BJ (cell line): ENCODE measurements around the gene CDON. TPM values are rescaled to one million over a fixed set of nuclear protein-coding genes. Genes with fewer than 3 reads are reported as not detected.

Experiments
- CTCF ChIA-PET: fragments of 350-600 bp; formaldehyde crosslinking; extraction: SDS; loops from one replicate; lab custom pipeline; 2021; ENCODE audit warnings: antibody characterized with exemption, inconsistent platforms; lab: Yijun Ruan, JAX
- POLR2A ChIA-PET: fragments of 300-600 bp; sonication (Branson Sonifier 250); formaldehyde crosslinking; extraction: SDS; loops from one replicate; lab custom pipeline; 2021; ENCODE audit warnings: antibody characterized with exemption; lab: Charles Lee
- DNase-seq: peaks from one replicate; pipeline ENCODE4 v3.0.0-alpha.2; 2011; ENCODE audit warnings: low read depth
- H3K27me3 ChIP-seq: 2 replicates; pipeline ENCODE4 v1.6.0; 2011; ENCODE audit warnings: low read length; ENCODE audit not compliant: control insufficient read depth, insufficient read depth
- H3K36me3 ChIP-seq: 2 replicates; pipeline ENCODE4 v1.5.1; 2011; ENCODE audit warnings: low read length; ENCODE audit not compliant: control insufficient read depth, insufficient read depth
- H3K4me3 ChIP-seq: 2 replicates; pipeline ENCODE4 v1.5.1; 2011; ENCODE audit warnings: low read depth, mild to moderate bottlenecking, control low read depth, low read length
- polyA plus RNA-seq: library from polyadenylated mRNA; depleted of rRNA; stranded (reverse); fragments of >200 nt; gene quantifications from 2 replicates; pipeline ENCODE4 v1.2.3, GENCODE V29; 2011
- TF ChIP-seq, protein P1 (sequence below): IDR thresholded peaks from 2 replicates; pipeline ENCODE4 v1.5.1; 2011; ENCODE audit warnings: low read depth, mild to moderate bottlenecking, control low read depth, inconsistent platforms, low read length, moderate library complexity; ENCODE audit not compliant: insufficient read depth

The CDON gene
- polyA plus RNA-seq, 1 experiment, result 1.5 TPM

DNA sequence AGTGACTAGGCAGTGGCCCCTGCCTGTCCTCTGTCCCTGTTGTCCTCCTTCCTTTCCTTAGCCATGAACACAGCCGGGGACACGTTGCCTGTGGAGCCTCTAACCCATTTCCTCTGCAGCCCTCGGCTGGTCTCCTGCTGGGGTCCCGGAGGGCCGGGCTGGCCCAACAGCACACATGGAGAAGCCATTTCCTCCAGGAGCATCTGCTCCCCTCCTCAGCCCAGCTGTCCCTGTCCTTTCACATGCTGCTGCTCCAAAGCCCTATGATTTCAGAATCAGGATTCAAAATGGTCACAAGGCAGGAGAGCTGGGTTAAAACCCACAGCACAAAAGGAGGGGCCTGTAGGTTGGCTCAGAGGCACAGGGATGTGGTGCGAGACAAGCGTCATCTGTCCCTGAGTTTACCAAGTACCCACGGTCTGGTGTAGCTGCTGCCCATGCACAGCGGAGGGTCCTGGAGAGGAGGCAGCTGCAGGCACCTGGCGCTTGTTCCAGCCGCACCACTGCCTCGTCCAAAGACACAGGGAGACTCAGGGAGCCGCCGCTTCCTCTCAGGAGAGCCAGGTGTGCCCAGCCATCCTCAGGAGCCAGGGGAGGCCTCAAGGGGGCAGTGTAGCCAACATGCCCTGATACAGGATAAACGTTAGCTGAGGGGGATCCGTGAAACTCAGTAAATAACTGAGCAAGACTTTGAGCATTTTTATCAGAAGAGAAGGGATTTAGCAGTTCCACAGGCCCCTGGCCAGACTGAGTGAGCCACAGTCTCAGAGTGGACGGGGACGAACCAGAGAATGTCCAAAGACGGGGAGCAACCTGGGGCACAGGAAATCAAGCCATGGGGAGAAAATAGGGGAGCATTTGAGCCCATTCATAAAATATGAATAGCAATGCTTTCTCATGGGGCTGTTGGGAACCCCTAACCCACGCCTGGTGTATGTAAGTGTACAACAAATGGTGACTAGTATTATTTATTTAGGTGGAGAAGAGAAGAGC lies 120.8 kb downstream of the CDON start:
- Histone ChIP-seq H3K27me3 (peaks cover 1% of the 10 kb centered on the region), H3K4me3 (no peak overlapping the region), H3K36me3 (no peaks in the 10 kb centered on the region)
- CTCF ChIA-PET, result interaction anchor here (0.8 to 4.7 kb wide), 21 partner anchors 10 to 256 kb away, joined by 3 to 40 read pairs (median 6); partner anchors contain the start of genes CDON and HYLS1
- no peak for DNase-seq
- POLR2A ChIA-PET, result no interaction called here
- TF ChIP-seq, protein P1, sequence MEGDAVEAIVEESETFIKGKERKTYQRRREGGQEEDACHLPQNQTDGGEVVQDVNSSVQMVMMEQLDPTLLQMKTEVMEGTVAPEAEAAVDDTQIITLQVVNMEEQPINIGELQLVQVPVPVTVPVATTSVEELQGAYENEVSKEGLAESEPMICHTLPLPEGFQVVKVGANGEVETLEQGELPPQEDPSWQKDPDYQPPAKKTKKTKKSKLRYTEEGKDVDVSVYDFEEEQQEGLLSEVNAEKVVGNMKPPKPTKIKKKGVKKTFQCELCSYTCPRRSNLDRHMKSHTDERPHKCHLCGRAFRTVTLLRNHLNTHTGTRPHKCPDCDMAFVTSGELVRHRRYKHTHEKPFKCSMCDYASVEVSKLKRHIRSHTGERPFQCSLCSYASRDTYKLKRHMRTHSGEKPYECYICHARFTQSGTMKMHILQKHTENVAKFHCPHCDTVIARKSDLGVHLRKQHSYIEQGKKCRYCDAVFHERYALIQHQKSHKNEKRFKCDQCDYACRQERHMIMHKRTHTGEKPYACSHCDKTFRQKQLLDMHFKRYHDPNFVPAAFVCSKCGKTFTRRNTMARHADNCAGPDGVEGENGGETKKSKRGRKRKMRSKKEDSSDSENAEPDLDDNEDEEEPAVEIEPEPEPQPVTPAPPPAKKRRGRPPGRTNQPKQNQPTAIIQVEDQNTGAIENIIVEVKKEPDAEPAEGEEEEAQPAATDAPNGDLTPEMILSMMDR, result peak; percentile 78

DNA sequence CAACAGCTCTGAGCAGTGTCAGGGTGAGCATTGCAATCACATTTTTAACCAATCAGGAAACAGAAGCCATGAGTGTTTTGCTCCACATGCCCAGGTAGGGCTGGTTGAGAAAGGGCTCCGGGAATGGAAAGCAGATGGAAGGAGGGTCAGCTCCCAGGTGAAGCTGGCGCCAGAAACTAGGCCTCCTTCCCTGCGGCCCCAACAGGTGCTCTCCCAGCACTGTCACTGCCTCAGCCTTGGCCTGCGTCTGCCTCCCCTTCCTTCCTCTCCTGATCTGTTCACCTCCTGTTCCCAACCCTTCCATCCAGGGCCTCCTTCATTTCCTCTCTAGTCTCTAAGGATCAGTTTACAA lies 121.4 kb downstream of the CDON start:
- DNase-seq, result no peak
- CTCF ChIA-PET, result interaction anchor here (1.1 to 4.7 kb wide), 11 partner anchors 9 to 252 kb away, joined by 3 to 40 read pairs (median 6); no protein-coding TSS in a partner anchor
- peaks cover 1% of the 10 kb centered on the region for H3K27me3 ChIP-seq
- H3K4me3 ChIP-seq, result no peak overlapping the region
- TF ChIP-seq, protein P1, result no peak
- no peaks in the 10 kb centered on the region for H3K36me3 ChIP-seq
- POLR2A ChIA-PET, result no interaction called here

DNA sequence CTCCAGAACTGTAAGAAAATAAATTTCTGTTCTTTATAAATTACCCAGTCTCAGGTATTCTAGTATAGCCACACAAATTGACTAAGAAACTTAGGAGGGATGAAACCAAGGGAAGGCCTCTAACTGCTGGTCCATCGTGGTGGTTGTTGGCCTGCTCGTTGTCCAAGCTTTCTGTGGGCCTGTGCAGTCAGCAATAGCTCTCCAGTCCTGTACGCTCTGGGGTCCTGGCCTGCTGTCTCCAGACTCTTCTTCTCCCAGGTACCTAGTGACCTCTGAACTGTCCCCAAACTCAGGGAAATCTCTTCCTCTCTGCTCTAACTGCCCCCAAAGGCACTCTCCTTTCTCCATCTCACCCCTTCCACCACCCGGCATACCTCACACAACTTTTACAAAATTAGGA lies 122.5 kb downstream of the CDON start:
- CTCF ChIA-PET, result interaction anchor here (1.5 to 4.7 kb wide), 5 partner anchors 12 to 253 kb away, joined by 3 to 40 read pairs (median 6); no protein-coding TSS in a partner anchor
- H3K27me3 ChIP-seq, result peaks cover 2% of the 10 kb centered on the region
- POLR2A ChIA-PET, result no interaction called here
- H3K4me3 ChIP-seq, result no peak overlapping the region
- DNase-seq, result no peak
- no peaks in the 10 kb centered on the region for H3K36me3 ChIP-seq
- TF ChIP-seq, protein P1, result no peak

DNA sequence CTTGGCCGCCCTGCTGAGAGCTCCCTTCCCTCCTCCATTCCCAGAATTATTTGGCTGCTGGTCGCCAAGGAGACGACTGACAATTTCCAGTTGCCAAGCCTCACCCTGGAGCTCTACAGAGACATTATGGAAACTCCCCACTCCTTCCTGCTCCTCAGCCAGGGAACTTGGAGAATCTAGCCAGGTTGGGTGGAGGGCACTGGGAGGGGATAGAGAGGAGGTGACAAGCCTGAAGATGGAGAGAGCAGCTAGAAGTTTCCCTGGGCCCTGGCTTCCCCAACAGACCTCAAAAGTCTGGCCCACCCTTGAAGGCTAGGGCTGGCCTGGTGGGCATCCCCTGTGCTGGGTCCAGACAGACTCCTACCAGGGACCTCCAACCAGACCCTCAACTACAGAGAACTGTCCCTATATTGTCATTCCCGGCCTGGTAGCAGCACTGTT lies 123.6 kb downstream of the CDON start:
- POLR2A ChIA-PET, result no interaction called here
- Histone ChIP-seq H3K36me3 (no peaks in the 10 kb centered on the region), H3K27me3 (peaks cover 2% of the 10 kb centered on the region), H3K4me3 (no peak overlapping the region)
- CTCF ChIA-PET, result interaction anchor here (1.5 to 3.3 kb wide), 4 partner anchors 11 to 255 kb away, joined by 3 to 11 read pairs (median 7); no protein-coding TSS in a partner anchor
- DNase-seq, result no peak
- TF ChIP-seq, protein P1, result no peak

DNA sequence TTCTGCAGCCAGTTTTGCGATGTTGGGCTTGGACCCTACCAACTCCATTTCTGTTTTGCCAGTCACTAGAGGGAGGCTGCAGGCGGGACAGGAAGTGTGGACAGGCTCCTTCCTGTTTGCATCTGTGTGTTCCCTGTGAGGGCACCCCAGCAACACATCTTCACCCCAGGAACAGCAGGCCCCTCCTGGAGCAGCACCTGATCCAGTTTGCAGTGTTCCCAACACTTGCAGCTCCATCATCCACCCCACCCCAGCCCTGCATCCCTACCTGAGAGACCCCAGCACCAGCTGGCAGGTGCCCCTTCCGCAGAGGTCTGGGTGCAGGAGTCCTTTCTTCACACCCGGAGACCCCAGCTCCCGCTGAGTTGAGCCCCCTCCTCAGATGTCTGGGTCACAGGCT lies 124.2 kb downstream of the CDON start:
- POLR2A ChIA-PET, result no interaction called here
- Histone ChIP-seq H3K27me3 (peaks cover 2% of the 10 kb centered on the region), H3K4me3 (no peak overlapping the region), H3K36me3 (no peaks in the 10 kb centered on the region)
- CTCF ChIA-PET, result interaction anchor here (2.4 kb wide), 1 partner anchor 255 kb away, joined by 9 read pairs; no protein-coding TSS in a partner anchor
- DNase-seq, result no peak
- TF ChIP-seq, protein P1, result no peak
